Measurements from ENCODE around the gene SHMT2.

The SHMT2 gene

GRCh38 chr12:57198329-57198728 lies 31.2 kb upstream of the SHMT2 start:
- no peak for DNase-seq

GRCh38 chr12:57199191-57199590 lies 30.3 kb upstream of the SHMT2 start:
- no peak for DNase-seq

GRCh38 chr12:57200497-57200896 lies 29.0 kb upstream of the SHMT2 start:
- DNase-seq = no peak

GRCh38 chr12:57201219-57201618 lies 28.3 kb upstream of the SHMT2 start:
- no peak for DNase-seq

DNA sequence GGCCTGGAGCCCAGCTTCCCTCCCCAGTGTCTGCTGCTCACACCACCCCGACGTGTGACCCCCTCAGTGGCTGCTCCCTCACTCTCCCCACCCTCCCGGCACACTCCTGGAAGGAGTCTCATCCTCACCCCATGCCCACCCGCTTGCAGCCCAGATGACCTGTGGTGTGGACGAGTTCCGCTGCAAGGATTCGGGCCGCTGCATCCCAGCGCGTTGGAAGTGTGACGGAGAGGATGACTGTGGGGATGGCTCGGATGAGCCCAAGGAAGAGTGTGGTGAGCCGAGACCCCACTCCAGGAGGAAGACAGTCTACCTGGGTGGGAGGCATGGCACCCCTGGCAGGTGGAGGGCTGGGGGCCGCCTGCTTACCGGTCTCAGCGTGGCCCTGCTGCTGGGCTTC lies 27.9 kb upstream of the SHMT2 start:
- no peak for DNase-seq

- no peak for DNase-seq
These were observed 27.2 kb upstream of the SHMT2 start for GRCh38 chr12:57202321-57202720.

DNA sequence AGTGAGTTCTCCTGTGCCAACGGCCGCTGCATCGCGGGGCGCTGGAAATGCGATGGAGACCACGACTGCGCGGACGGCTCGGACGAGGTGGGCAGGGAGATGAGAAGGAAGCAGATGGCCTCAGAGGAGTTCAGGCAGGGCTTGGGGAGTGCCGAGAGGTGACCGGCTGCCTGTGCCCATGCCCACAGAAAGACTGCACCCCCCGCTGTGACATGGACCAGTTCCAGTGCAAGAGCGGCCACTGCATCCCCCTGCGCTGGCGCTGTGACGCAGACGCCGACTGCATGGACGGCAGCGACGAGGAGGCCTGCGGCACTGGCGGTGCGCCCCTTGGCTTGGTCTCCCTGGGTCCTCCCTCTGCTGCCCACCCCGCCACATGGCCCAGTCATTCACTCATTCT lies 26.3 kb upstream of the SHMT2 start:
- DNase-seq = no peak

DNA sequence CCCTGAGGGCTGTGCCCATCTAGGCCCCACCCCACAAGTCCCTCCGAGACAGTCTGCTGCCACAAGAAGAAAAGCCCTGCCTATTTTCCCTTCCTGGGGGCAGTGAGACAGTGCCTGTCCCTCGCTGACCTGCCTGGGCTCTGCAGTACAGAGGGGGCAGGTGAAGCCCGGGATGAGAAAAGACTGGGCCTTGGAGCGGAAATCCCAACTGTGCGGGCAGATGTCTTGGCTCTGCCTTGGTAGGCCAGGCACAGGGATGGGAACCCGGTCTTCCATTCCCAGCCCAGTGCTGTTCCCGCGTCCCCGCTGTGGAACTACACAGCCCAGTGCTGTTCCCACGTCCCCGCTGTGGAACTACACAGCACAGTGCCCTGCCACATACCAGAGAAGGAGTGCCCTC lies 25.7 kb upstream of the SHMT2 start:
- no peak for DNase-seq

DNA sequence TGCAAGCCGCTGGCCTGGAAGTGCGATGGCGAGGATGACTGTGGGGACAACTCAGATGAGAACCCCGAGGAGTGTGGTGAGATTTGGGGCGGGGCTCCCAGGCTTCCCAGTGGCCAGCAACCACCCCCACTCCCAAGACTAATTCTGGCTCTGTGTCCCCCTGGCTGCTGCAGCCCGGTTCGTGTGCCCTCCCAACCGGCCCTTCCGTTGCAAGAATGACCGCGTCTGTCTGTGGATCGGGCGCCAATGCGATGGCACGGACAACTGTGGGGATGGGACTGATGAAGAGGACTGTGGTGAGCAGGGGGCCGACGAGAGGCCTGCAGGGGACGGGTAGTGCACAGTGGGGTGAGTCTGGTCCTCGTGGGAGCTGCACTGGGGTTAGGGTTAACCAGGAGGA lies 25.1 kb upstream of the SHMT2 start:
- DNase-seq = no peak

GRCh38 chr12:57205186-57205585 lies 24.3 kb upstream of the SHMT2 start:
- no peak for DNase-seq

DNA sequence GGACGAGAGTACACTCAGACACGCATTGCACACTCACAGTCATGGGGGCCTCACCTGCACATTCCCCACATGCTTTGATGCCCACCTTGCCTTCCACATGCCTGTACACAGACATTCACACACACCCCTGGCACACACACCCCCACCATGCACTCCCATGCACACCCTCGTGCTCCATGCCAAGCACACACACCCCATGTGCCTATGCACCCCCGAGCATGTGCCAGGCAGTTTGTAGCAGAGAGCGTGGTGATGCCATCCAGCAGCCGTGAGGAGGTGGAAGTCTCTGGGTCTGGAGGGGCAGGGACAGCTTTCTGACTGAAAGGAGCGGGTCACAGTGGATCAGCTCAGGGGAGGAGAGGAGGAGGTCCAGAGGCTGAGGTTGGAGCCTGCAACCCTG lies 23.6 kb upstream of the SHMT2 start:
- no peak for DNase-seq

DNA sequence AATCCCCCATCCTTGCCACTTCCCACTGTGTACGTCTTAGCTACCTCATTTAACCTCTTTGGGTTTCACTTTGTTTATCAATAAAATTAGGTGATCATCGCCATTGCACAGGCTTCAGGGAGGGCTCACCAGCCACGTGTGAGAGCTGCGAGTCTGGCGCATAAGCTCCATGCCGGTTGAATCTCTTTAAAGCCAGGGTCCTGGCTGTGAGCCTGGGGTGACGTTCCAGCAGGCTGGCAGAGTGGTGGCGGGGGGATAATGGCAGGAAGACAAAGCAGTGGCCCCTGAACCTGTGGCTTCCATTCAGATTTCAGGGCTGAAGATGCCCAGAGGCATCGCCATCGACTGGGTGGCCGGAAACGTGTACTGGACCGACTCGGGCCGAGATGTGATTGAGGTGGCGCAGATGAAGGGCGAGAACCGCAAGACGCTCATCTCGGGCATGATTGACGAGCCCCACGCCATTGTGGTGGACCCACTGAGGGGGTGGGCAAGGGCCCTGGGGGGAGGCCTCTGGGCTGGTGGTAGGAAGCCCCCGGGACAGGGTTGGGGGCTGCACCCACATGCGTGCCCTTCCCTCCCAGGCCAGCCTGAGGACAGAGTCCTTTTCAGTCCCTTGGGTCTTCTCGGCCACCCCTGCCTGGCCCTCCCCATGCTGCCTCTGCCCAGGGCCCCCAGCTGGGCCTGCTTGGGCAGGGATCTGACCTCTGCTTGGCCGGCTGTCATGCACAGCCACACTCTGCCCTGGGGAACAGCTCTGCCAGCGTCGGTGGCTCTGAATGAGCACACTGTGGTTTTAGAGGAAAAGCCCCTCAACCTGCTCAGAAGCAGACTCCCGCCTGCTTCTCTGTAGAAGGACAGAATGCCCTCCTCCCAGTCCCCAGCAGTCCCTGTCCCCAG lies 21.5 kb upstream of the SHMT2 start:
- no peak for DNase-seq

DNA sequence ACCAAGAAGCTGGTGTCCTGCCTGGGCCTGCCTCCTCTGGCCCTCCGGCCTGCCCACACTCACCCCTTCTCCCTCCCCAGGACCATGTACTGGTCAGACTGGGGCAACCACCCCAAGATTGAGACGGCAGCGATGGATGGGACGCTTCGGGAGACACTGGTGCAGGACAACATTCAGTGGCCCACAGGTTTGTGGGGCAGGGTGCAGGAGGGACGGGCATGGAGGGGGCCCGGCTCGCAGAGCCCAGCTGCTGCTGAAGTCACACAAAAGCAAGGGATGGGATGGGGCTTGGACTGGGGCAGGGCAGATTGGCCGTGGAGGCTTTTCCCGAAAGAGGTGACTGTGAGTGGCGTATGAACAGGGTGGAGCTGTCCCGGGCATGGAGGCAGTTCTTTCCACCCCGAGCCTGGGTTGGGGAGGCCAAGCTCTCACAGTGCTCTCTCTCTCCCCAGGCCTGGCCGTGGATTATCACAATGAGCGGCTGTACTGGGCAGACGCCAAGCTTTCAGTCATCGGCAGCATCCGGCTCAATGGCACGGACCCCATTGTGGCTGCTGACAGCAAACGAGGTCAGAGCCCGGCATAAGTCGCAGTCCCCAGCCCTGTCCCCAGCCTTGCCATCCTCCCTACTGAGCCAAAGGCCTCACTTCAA lies 20.8 kb upstream of the SHMT2 start:
- no peak for DNase-seq

DNA sequence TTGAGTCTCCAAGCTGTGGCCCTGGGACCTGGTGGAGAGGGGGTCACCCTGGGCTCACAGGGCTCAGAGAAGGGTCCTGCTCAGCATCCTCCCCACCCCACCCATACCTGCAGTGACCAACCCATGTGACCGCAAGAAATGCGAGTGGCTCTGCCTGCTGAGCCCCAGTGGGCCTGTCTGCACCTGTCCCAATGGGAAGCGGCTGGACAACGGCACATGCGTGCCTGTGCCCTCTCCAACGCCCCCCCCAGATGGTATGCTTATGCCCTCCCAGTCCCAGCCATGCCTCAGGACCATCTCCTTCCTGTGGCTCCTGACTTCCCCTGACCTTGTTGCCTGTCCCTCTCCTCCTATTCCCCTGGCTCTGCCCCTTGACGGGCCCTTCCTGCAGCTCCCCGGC lies 19.6 kb upstream of the SHMT2 start:
- no peak for DNase-seq

GRCh38 chr12:57210461-57210860 lies 19.1 kb upstream of the SHMT2 start:
- DNase-seq = no peak

GRCh38 chr12:57210926-57211692 lies 18.4 kb upstream of the SHMT2 start:
- DNase-seq = no peak

DNA sequence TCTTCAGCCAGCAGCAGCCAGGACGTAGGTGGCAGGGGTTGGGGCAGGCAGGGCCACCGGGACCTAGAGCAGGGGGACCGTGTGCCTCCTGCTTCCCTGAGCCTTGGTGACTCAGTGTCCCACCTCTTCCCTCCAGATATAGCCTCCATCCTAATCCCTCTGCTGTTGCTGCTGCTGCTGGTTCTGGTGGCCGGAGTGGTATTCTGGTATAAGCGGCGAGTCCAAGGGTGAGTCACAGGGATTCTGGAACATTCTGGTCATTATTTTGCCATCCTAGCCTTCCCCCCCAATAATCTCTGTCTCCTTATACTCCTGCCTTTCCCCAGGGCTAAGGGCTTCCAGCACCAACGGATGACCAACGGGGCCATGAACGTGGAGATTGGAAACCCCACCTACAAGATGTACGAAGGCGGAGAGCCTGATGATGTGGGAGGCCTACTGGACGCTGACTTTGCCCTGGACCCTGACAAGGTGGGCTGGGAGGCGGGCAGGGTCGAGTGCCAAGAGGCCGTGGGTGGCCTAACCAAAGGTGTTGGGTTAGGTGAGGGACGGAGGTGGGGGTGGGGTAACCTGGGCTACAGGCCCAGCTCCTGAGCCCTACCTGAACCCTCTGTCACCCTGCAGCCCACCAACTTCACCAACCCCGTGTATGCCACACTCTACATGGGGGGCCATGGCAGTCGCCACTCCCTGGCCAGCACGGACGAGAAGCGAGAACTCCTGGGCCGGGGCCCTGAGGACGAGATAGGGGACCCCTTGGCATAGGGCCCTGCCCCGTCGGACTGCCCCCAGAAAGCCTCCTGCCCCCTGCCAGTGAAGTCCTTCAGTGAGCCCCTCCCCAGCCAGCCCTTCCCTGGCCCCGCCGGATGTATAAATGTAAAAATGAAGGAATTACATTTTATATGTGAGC lies 17.5 kb upstream of the SHMT2 start:
- no peak for DNase-seq

GRCh38 chr12:57212701-57213057 lies 16.8 kb upstream of the SHMT2 start:
- no peak for DNase-seq

DNA sequence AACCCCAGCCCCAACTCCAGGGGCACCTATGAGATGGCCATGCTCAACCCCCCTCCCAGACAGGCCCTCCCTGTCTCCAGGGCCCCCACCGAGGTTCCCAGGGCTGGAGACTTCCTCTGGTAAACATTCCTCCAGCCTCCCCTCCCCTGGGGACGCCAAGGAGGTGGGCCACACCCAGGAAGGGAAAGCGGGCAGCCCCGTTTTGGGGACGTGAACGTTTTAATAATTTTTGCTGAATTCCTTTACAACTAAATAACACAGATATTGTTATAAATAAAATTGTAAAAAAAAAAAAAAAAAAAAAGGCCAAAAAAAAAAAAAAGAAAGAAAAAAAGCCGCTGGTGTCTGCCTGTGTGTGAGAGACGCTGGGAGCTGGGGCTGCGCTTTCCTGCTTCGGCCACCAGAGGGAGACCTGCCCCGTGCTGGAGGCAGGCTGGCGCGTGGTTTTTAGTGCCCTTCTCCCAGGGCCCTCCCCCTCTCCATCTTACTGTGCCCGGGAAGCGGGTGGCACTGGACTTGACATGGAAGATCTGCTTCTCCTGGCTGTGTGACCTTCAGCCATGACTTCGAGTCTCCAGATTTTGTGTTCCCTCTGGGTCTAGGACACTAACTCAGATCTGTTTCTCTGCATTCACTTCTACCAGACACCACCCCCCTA lies 16.3 kb upstream of the SHMT2 start:
- peak; percentile 54 for DNase-seq

- DNase-seq = no peak
These were observed 15.6 kb upstream of the SHMT2 start for GRCh38 chr12:57213763-57214397.

GRCh38 chr12:57214398-57214781 lies 15.1 kb upstream of the SHMT2 start:
- DNase-seq = no peak

- DNase-seq = no peak
These were observed 14.4 kb upstream of the SHMT2 start for GRCh38 chr12:57215065-57215464.
